ENCODE results near the gene KRT6A.
"Not testable (repeated sequence)": the region's sequence is repeated elsewhere in the genome, so short reads cannot be mapped to it uniquely, and the experiment has no call there.

The KRT6A gene

GRCh38 chr12:52474212-52474611 lies 18.8 kb downstream of the KRT6A start:
- DNase-seq (no peak), ATAC-seq (no peak)
- H3K36me3 Mint-ChIP-seq (ENCODE audit: low read depth), result no peaks in the 10 kb centered on the region
- H3K4me3 Mint-ChIP-seq, result no peak overlapping the region
- H3K9me3 Mint-ChIP-seq, result peaks cover under 1% of the 10 kb centered on the region
- no peaks in the 10 kb centered on the region for H3K4me1 Mint-ChIP-seq
- H3K27me3 Mint-ChIP-seq, result peaks cover 6% of the 10 kb centered on the region
- no peak overlapping the region for H3K27ac Mint-ChIP-seq

GRCh38 chr12:52473768-52474167 lies 19.3 kb downstream of the KRT6A start, which contains the start of gene KRT6C:
Gene KRT6C (minus strand): TSS chr12:52473805. CDS start chr12:52473737, 68 bp downstream.
- Mint-ChIP-seq H3K9me3 (no peaks in the 10 kb centered on the region), H3K4me1 (no peaks in the 10 kb centered on the region), H3K27ac (no peak within 1 kb of the TSS), H3K36me3 (ENCODE audit: low read depth) (no peaks in the 10 kb centered on the region), H3K27me3 (peaks cover 6% of the 10 kb centered on the region), H3K4me3 (no peak within 1 kb of the TSS)
- DNase-seq (no peak), ATAC-seq (no peak)

GRCh38 chr12:52469853-52470252 lies 23.2 kb downstream of the KRT6A start:
- ATAC-seq, result no peak
- H3K36me3 Mint-ChIP-seq (ENCODE audit: low read depth), result no peaks in the 10 kb centered on the region
- H3K4me3 Mint-ChIP-seq, result no peak overlapping the region
- no peak for DNase-seq
- H3K4me1 Mint-ChIP-seq, result no peaks in the 10 kb centered on the region
- no peak overlapping the region for H3K27ac Mint-ChIP-seq
- no peaks in the 10 kb centered on the region for H3K9me3 Mint-ChIP-seq
- H3K27me3 Mint-ChIP-seq, result peaks cover 6% of the 10 kb centered on the region

GRCh38 chr12:52464897-52465296 lies 28.2 kb downstream of the KRT6A start:
- Mint-ChIP-seq H3K27me3 (peaks cover 10% of the 10 kb centered on the region), H3K9me3 (no peaks in the 10 kb centered on the region), H3K4me3 (no peak overlapping the region), H3K27ac (no peak overlapping the region), H3K4me1 (no peaks in the 10 kb centered on the region), H3K36me3 (ENCODE audit: low read depth) (no peaks in the 10 kb centered on the region)
- DNase-seq, result no peak
- no peak for ATAC-seq

- H3K27ac Mint-ChIP-seq, result no peak overlapping the region
- no peak overlapping the region for H3K4me3 Mint-ChIP-seq
- ATAC-seq, result no peak
- no peaks in the 10 kb centered on the region for H3K9me3 Mint-ChIP-seq
- peaks cover 11% of the 10 kb centered on the region for H3K27me3 Mint-ChIP-seq
- DNase-seq, result no peak
- H3K36me3 Mint-ChIP-seq (ENCODE audit: low read depth), result no peaks in the 10 kb centered on the region
- H3K4me1 Mint-ChIP-seq, result no peaks in the 10 kb centered on the region
These were observed 31.4 kb downstream of the KRT6A start for GRCh38 chr12:52461693-52462092.

GRCh38 chr12:52458861-52459260 lies 34.2 kb downstream of the KRT6A start:
- Mint-ChIP-seq H3K36me3 (ENCODE audit: low read depth) (no peaks in the 10 kb centered on the region), H3K27ac (no peak overlapping the region), H3K4me3 (no peak overlapping the region), H3K4me1 (peaks cover 4% of the 10 kb centered on the region), H3K27me3 (peaks cover 9% of the 10 kb centered on the region), H3K9me3 (no peaks in the 10 kb centered on the region)
- DNase-seq, result no peak
- ATAC-seq, result no peak

- no peak overlapping the region for H3K4me3 Mint-ChIP-seq
- H3K9me3 Mint-ChIP-seq, result no peaks in the 10 kb centered on the region
- peaks cover 4% of the 10 kb centered on the region for H3K27me3 Mint-ChIP-seq
- DNase-seq (no peak), ATAC-seq (no peak)
- no peaks in the 10 kb centered on the region for H3K36me3 Mint-ChIP-seq (ENCODE audit: low read depth)
- H3K27ac Mint-ChIP-seq, result no peak overlapping the region
- peaks cover 4% of the 10 kb centered on the region for H3K4me1 Mint-ChIP-seq
These were observed 37.2 kb downstream of the KRT6A start for GRCh38 chr12:52455821-52456220.

GRCh38 chr12:52454411-52455201 lies 38.5 kb downstream of the KRT6A start:
- Mint-ChIP-seq H3K27ac (no peak overlapping the region), H3K4me1 (peaks cover 4% of the 10 kb centered on the region)

GRCh38 chr12:52452101-52452500 lies 41.0 kb downstream of the KRT6A start, which contains the start of gene KRT6B:
Gene KRT6B (minus strand): TSS chr12:52452146. CDS start chr12:52452078, 68 bp downstream.
- H3K36me3 Mint-ChIP-seq (ENCODE audit: low read depth), result no peaks in the 10 kb centered on the region
- H3K27ac Mint-ChIP-seq, result no peak within 1 kb of the TSS
- ATAC-seq (no peak), DNase-seq (no peak)
- H3K4me3 Mint-ChIP-seq, result no peak within 1 kb of the TSS
- H3K4me1 Mint-ChIP-seq, result peaks cover 4% of the 10 kb centered on the region
- no peaks in the 10 kb centered on the region for H3K9me3 Mint-ChIP-seq
- H3K27me3 Mint-ChIP-seq, result peaks cover 2% of the 10 kb centered on the region

More at GRCh38 chr12:52454411-52455201, 38.5 kb downstream of the KRT6A start:
- no peak for DNase-seq
- ATAC-seq, result no peak
- Mint-ChIP-seq H3K4me3 (no peak overlapping the region), H3K27me3 (peaks cover 4% of the 10 kb centered on the region), H3K9me3 (no peaks in the 10 kb centered on the region), H3K36me3 (ENCODE audit: low read depth) (no peaks in the 10 kb centered on the region)

- H3K27me3 Mint-ChIP-seq, result peaks cover 8% of the 10 kb centered on the region
- no peaks in the 10 kb centered on the region for H3K36me3 Mint-ChIP-seq (ENCODE audit: low read depth)
- H3K4me1 Mint-ChIP-seq, result no peaks in the 10 kb centered on the region
- H3K27ac Mint-ChIP-seq, result no peak overlapping the region
- no peak for DNase-seq
- H3K9me3 Mint-ChIP-seq, result no peaks in the 10 kb centered on the region
- no peak overlapping the region for H3K4me3 Mint-ChIP-seq
- ATAC-seq, result no peak
These were observed 44.8 kb downstream of the KRT6A start for GRCh38 chr12:52448228-52448627.

- H3K4me3 Mint-ChIP-seq; ATAC-seq; H3K27ac Mint-ChIP-seq; H3K9me3 Mint-ChIP-seq; H3K4me1 Mint-ChIP-seq; H3K36me3 Mint-ChIP-seq (ENCODE audit: low read depth); DNase-seq: not testable (repeated sequence)
- H3K27me3 Mint-ChIP-seq, result peaks cover 13% of the 10 kb centered on the region
These were observed 45.9 kb downstream of the KRT6A start for GRCh38 chr12:52447196-52447595.

GRCh38 chr12:52446367-52447045 lies 46.6 kb downstream of the KRT6A start:
- H3K36me3 Mint-ChIP-seq (ENCODE audit: low read depth), result no peaks in the 10 kb centered on the region
- no peak overlapping the region for H3K27ac Mint-ChIP-seq
- peaks cover 18% of the 10 kb centered on the region for H3K27me3 Mint-ChIP-seq
- no peak overlapping the region for H3K4me3 Mint-ChIP-seq
- H3K9me3 Mint-ChIP-seq, result no peaks in the 10 kb centered on the region
- no peaks in the 10 kb centered on the region for H3K4me1 Mint-ChIP-seq
- DNase-seq (no peak), ATAC-seq (no peak)

- DNase-seq, result no peak
- H3K27me3 Mint-ChIP-seq, result peaks cover 18% of the 10 kb centered on the region
These were observed 47.2 kb downstream of the KRT6A start for GRCh38 chr12:52445876-52446275.

GRCh38 chr12:52444647-52445595 lies 48.1 kb downstream of the KRT6A start:
- no peak for ATAC-seq
- Mint-ChIP-seq H3K4me3 (no peak overlapping the region), H3K27me3 (peaks cover 18% of the 10 kb centered on the region)

More at GRCh38 chr12:52445876-52446275, 47.2 kb downstream of the KRT6A start:
- no peak overlapping the region for H3K27ac Mint-ChIP-seq
- H3K4me3 Mint-ChIP-seq, result no peak overlapping the region
- H3K36me3 Mint-ChIP-seq (ENCODE audit: low read depth), result no peaks in the 10 kb centered on the region
- H3K4me1 Mint-ChIP-seq, result no peaks in the 10 kb centered on the region
- no peak for ATAC-seq
- no peaks in the 10 kb centered on the region for H3K9me3 Mint-ChIP-seq

More at GRCh38 chr12:52444647-52445595, 48.1 kb downstream of the KRT6A start:
- Mint-ChIP-seq H3K9me3 (no peaks in the 10 kb centered on the region), H3K36me3 (ENCODE audit: low read depth) (no peaks in the 10 kb centered on the region), H3K27ac (no peak overlapping the region), H3K4me1 (no peaks in the 10 kb centered on the region)
- no peak for DNase-seq
